Brain microvascular endothelial cell (primary cell): ENCODE results near the gene IFT74.

Source experiments
- DNase-seq: peaks from one replicate; pipeline ENCODE4 v3.0.0-alpha.2; 2020
- H3K27ac ChIP-seq: fragments of 250-450 bp; sonication (Bioruptor Pico); 2 replicates; pipeline ENCODE4 v1.5.1; 2020; ENCODE audit warnings: mild to moderate bottlenecking, moderate library complexity
- H3K27me3 ChIP-seq: fragments of 250-450 bp; sonication (Bioruptor Pico); replicated peaks from 2 replicates; pipeline ENCODE4 v1.5.1; 2020; ENCODE audit warnings: mild to moderate bottlenecking
- H3K36me3 ChIP-seq: fragments of 250-450 bp; sonication (Bioruptor Pico); replicated peaks from 2 replicates; pipeline ENCODE4 v1.5.1; 2020; ENCODE audit warnings: mild to moderate bottlenecking
- H3K4me3 ChIP-seq: 2 replicates; pipeline ENCODE4 v1.5.1; 2011; ENCODE audit warnings: low read depth, mild to moderate bottlenecking, control low read depth, low read length, moderate library complexity
- CTCF ChIP-seq: IDR thresholded peaks from 2 replicates; pipeline ENCODE4 v1.5.1; 2011; ENCODE audit warnings: low read depth, mild to moderate bottlenecking, moderate library complexity, low read length, control low read depth, inconsistent platforms; ENCODE audit errors: missing control alignments
- in situ Hi-C: cut with HindIII; loops from 2 replicates; pipeline ENCODE4 v1.10.0; 2017; ENCODE audit warnings: low sequenced_read_pairs, low pct_ligation_motif_present

Gene IFT74

GRCh38 chr9:27042476-27042875 is 86.3 kb downstream of the IFT74 start:
- H3K27me3 ChIP-seq, result no peaks in the 10 kb centered on the region
- in situ Hi-C loops, result no loop called here
- DNase-seq, result no peak

DNA sequence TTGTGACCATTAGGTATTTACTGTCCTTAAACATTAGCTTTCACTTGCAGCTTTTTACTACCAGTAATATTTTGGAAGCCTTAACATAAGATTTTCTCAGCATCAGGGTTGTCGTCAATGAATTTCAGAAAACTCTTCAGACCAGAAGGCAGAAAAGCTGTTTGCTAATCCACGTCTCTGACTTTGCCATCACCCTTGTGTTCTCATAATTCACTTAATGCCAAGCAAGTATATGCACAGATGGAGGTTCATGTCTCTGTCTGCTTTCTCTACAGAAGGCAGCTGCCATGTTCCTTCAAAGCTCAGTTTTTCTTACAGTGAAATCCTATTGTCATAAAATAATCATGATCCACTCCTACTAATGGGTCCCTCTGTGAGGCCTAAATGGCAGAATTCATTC is 87.0 kb downstream of the IFT74 start:
- no peaks in the 10 kb centered on the region for H3K36me3 ChIP-seq
- no peak overlapping the region for H3K4me3 ChIP-seq
- no peaks in the 10 kb centered on the region for H3K27me3 ChIP-seq
- in situ Hi-C loops, result no loop called here
- no peak for TF ChIP-seq CTCF
- no peak for DNase-seq
- H3K27ac ChIP-seq, result no peak overlapping the region

More at GRCh38 chr9:27042476-27042875, 86.3 kb downstream of the IFT74 start:
- Histone ChIP-seq H3K27ac (no peak overlapping the region), H3K36me3 (no peaks in the 10 kb centered on the region), H3K4me3 (no peak overlapping the region)
- TF ChIP-seq CTCF, result no peak

GRCh38 chr9:27047136-27047535 is 90.9 kb downstream of the IFT74 start:
- no peak for DNase-seq
- in situ Hi-C loops, result no loop called here
- no peaks in the 10 kb centered on the region for H3K36me3 ChIP-seq

GRCh38 chr9:27053369-27054022 is 97.3 kb downstream of the IFT74 start:
- Histone ChIP-seq H3K27ac (peak overlapping the region; percentile 38), H3K4me3 (no peak overlapping the region), H3K36me3 (no peaks in the 10 kb centered on the region), H3K27me3 (no peaks in the 10 kb centered on the region)
- DNase-seq, result peak; percentile 4
- TF ChIP-seq CTCF, result no peak
- in situ Hi-C loops, result no loop called here

More at GRCh38 chr9:27047136-27047535, 90.9 kb downstream of the IFT74 start:
- TF ChIP-seq CTCF, result no peak
- H3K27me3 ChIP-seq, result no peaks in the 10 kb centered on the region
- H3K27ac ChIP-seq, result no peak overlapping the region
- H3K4me3 ChIP-seq, result no peak overlapping the region

DNA sequence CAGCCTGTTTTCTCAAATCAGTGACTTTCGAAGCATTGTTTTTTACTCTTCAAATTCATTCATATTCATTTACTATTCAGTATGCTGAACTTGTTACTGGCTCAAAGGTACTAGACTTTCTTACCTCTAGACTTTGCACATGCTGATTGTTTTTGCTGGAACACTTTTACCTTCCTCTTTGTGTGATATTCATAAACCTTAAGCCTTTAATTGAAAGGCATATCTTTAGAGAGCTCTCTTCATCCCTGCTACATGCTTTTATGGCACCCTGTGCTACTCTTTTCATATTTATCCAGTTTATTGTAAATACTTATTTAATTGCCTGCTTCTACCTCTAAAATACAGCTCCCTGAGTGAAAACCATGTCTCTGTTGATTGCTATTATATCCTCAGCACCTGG is 97.9 kb downstream of the IFT74 start:
- Histone ChIP-seq H3K27ac (no peak overlapping the region), H3K4me3 (no peak overlapping the region), H3K36me3 (no peaks in the 10 kb centered on the region), H3K27me3 (no peaks in the 10 kb centered on the region)
- in situ Hi-C loops, result no loop called here
- TF ChIP-seq CTCF, result no peak
- no peak for DNase-seq

GRCh38 chr9:27054841-27055240 is 98.6 kb downstream of the IFT74 start:
- no peak for TF ChIP-seq CTCF
- Histone ChIP-seq H3K4me3 (no peak overlapping the region), H3K27ac (no peak overlapping the region), H3K36me3 (no peaks in the 10 kb centered on the region), H3K27me3 (no peaks in the 10 kb centered on the region)
- no peak for DNase-seq
- in situ Hi-C loops, result no loop called here
